GM10266 (cell line): ENCODE results near the gene HDDC2.

ENCODE experiments used
- DNase-seq: peaks from one replicate; pipeline ENCODE4 v3.0.0; 2012; ENCODE audit errors: extremely low spot score
- TF ChIP-seq, protein P1 (sequence below): IDR thresholded peaks from 2 replicates; pipeline ENCODE4 v1.5.1; 2012; ENCODE audit warnings: mild to moderate bottlenecking, low read depth; ENCODE audit not compliant: control insufficient read depth, insufficient read depth; ENCODE audit errors: missing control alignments

Gene HDDC2, protein sequence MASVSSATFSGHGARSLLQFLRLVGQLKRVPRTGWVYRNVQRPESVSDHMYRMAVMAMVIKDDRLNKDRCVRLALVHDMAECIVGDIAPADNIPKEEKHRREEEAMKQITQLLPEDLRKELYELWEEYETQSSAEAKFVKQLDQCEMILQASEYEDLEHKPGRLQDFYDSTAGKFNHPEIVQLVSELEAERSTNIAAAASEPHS

DNA sequence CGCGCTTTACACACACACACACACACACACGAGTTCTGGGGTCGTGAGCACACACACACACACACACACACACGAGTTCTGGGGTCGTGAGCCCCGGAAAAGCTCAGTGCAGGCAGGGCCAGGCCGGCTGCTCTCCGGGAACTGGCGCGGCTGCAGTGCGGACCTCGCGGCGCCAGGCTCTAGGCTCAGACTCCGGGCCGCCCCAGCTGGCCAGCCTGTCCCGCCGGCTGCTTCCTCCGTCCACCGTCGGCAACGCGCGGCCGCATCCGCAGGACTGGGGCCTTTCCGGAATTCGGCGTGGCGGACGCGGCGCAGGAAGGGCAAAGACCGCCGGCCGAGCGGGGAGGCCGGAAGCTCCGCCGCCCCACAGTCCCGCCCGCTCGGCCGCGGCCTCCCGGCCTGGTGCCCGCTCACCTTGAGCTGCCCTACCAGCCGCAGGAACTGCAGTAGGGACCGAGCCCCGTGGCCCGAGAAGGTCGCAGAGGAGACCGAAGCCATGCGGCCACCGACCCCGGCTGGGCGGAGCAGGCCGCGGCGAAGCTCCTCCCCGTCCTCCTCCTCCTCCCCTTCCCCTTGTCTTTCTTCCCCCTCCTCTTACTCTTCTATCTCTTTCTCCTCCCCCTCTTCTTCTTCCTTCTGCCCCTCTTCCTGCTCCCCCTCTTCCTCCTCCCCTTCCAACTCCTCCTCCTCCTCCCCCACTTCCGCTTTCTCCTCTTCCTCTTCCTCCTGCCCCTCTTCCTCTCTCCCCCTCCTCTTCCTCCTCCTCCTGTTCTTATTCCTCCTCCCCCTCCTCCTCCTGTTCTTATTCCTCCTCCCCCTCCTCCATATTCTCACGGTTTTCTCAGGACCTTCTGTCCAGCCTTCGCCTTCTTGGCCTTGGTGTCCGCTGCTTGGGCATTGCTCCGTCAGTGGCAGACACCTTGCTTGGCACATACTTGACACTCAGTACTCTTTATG, at the start of gene HDDC2:
HDDC2 (minus strand) TSS at position 533 of the 957 bp plus-strand sequence; CDS start at position 498, 35 bp downstream.
- peak; percentile 70 for DNase-seq
- TF ChIP-seq, protein P1, sequence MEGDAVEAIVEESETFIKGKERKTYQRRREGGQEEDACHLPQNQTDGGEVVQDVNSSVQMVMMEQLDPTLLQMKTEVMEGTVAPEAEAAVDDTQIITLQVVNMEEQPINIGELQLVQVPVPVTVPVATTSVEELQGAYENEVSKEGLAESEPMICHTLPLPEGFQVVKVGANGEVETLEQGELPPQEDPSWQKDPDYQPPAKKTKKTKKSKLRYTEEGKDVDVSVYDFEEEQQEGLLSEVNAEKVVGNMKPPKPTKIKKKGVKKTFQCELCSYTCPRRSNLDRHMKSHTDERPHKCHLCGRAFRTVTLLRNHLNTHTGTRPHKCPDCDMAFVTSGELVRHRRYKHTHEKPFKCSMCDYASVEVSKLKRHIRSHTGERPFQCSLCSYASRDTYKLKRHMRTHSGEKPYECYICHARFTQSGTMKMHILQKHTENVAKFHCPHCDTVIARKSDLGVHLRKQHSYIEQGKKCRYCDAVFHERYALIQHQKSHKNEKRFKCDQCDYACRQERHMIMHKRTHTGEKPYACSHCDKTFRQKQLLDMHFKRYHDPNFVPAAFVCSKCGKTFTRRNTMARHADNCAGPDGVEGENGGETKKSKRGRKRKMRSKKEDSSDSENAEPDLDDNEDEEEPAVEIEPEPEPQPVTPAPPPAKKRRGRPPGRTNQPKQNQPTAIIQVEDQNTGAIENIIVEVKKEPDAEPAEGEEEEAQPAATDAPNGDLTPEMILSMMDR = no peak

GRCh38 chr6:125346926-125347563, 45.3 kb upstream of the HDDC2 start:
- peak; percentile 35 for DNase-seq

DNA sequence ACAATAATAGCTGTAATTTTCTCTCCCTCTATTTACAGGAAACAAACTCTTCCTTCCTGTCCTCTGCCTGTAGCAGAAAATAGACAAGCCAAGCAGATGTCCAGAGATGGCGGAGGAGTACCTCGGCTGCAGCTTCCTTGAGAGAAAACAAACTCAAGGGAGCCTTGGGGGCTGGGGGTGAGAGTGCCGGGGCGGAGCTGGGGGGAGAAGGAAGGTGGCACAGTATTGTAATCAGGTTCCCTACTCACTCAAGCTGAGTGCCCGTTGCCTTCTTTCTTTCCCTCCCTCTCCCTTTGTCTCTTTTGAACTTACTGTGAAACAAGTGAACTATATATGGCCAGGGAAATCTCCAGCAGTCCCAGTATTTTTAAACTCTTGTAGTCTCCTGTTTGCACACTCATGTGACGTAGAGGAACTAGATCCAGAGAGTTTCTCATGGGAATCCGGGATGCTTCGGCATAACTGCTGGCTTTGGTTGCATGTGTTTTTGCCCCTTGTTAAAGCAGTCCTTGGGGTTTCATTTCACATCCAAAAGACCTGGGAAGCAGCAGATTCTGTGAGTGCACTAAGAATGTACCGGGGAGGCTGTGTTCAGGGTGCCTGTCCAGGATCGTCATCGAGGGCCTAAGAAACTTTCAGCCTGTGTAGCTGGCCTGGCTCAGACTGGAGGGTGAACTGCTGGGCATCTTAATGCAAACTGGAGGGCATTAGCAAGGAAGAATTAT, 44.6 kb upstream of the HDDC2 start:
- TF ChIP-seq, protein P1 = no peak
- DNase-seq = no peak

More at GRCh38 chr6:125346926-125347563, 45.3 kb upstream of the HDDC2 start:
- TF ChIP-seq, protein P1 = no peak

DNA sequence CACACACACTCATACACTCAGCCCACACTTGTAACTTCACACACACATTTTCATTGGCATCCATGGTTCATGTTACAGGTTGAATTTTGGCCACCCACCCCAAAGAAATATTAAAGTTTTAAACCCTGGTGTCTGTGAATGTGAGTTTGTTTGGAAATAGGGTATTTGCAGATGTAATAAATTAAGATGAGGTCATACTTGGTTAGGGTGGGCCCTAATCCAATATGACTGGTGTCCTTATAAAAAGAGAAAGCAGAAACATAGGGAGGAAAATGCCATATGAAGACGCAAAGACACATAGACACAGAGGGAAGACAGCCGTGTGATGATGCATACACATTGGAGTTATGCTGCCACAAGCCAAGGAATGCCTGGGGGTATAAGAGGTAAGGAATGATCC, 39.7 kb upstream of the HDDC2 start:
- no peak for DNase-seq
- TF ChIP-seq, protein P1 = no peak

GRCh38 chr6:125340991-125341390, 39.2 kb upstream of the HDDC2 start:
- TF ChIP-seq, protein P1 = no peak

DNA sequence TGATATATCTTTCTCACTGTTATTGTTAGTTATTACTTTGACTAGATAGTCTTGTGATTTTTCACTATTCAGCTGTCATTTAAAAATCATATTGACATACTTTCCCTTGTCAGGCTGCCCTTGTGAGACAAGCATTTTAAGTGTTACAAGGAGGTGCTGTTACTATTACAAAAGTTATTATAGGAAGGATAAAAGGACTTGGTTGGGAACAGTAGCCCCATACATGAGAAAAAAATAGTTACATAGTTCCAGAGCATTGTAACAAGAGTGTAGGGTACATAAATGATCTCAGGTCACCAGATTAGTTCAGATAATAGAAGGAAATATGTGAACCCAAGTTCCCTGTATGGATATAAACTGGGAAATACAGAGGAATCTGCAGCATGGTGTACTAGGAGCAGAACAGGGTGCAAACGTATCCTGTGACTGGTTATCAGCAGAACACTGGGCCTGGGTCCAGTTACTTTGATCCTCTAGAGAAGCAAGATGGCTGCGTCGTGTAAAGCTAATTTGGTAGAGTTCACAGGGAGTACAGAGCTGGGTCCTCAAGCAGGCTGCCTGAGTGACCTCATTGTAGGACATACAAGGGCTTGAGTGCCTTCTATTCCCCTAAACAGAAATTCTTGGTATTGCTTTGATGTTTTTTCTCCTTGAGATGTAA, 38.5 kb upstream of the HDDC2 start:
- no peak for DNase-seq
- TF ChIP-seq, protein P1 = no peak

More at GRCh38 chr6:125340991-125341390, 39.2 kb upstream of the HDDC2 start:
- DNase-seq = no peak
